Occipital lobe (tissue), 2 donors: ENCODE results near the gene FKBP15. TPM values are rescaled to one million over a fixed set of nuclear protein-coding genes. Genes with fewer than 3 reads are reported as not detected.
"Not testable (repeated sequence)": the region's sequence is repeated elsewhere in the genome, so short reads cannot be mapped to it uniquely, and the experiment has no call there.

Experiments
- DNase-seq: peaks from one replicate; lab custom pipeline; 2025; lab: John Stamatoyannopoulos, UW
- total RNA-seq: library from RNA; depleted of rRNA; stranded (reverse); fragments of >200 nt; gene quantifications from one replicate; pipeline ENCODE4 v1.2.3, GENCODE V29; 2014

FKBP15 gene, protein sequence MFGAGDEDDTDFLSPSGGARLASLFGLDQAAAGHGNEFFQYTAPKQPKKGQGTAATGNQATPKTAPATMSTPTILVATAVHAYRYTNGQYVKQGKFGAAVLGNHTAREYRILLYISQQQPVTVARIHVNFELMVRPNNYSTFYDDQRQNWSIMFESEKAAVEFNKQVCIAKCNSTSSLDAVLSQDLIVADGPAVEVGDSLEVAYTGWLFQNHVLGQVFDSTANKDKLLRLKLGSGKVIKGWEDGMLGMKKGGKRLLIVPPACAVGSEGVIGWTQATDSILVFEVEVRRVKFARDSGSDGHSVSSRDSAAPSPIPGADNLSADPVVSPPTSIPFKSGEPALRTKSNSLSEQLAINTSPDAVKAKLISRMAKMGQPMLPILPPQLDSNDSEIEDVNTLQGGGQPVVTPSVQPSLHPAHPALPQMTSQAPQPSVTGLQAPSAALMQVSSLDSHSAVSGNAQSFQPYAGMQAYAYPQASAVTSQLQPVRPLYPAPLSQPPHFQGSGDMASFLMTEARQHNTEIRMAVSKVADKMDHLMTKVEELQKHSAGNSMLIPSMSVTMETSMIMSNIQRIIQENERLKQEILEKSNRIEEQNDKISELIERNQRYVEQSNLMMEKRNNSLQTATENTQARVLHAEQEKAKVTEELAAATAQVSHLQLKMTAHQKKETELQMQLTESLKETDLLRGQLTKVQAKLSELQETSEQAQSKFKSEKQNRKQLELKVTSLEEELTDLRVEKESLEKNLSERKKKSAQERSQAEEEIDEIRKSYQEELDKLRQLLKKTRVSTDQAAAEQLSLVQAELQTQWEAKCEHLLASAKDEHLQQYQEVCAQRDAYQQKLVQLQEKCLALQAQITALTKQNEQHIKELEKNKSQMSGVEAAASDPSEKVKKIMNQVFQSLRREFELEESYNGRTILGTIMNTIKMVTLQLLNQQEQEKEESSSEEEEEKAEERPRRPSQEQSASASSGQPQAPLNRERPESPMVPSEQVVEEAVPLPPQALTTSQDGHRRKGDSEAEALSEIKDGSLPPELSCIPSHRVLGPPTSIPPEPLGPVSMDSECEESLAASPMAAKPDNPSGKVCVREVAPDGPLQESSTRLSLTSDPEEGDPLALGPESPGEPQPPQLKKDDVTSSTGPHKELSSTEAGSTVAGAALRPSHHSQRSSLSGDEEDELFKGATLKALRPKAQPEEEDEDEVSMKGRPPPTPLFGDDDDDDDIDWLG
- 22.3 TPM for total RNA-seq

DNA sequence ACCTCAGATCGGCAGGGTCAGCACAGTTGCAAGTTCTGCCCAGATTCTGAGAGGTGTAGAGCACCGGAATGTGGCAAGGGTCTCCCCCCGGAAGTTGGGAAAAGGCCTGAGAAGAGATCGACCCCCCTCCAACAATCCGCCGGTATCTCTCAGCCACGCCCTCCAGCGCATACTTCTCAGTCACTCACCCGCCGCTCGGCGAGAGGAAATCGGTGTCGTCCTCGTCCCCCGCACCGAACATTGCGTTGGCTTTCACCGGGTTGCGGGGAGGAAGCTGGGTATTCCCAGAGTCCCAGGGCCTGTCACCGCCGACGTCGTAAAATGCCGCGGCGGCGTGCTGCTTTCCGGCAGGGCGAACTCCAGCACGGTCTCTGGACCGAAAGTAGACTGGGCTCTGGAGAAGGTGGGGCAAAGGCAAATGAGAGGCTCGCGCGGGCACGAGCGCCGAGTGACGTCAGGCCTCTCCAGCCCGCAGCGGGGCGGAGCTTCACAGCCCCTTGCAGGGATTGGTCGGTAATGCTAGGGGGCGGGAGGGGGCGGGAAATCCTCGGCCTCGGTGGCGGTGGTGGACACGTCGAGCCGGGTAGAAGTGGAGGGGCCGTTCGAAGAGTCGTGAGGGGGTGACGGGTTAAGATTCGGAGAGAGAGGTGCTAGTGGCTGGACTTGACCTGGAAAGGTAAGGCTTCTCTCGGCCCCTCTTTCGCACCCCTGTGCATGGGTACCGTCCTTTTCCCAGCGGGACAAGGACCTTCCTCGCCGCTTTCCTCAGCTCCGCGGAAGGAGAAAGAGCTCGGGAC is at the start of gene FKBP15, which contains the start of gene SLC31A1:
Gene FKBP15 (minus strand): TSS at position 275 of the 797 bp plus-strand sequence. CDS start 34 bp downstream, at position 241.
Gene SLC31A1 (plus strand): TSS at position 542 of the 797 bp plus-strand sequence. CDS start 34,605 bp downstream, outside the sequence.
- peak; percentile 99 for DNase-seq

DNA sequence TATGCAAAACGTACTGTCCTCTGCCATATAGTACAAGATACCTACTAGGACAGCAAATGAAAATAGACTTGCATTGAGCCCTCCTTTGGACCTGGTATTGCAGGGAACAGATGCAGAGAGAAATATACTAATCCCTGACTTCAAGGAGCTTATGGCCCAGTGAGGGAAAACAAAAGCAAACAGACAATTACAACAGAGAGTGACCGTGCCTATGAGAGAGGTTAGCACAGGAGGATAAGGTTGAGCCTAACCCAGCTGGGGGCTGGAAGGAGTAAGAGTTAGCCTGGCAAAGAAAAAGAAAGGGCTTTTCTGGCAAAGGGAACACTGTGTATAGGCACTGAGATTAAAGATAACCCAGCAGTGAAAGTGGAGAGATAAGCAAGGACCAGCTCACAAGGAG is 48.8 kb upstream of the FKBP15 start:
- DNase-seq, result no peak

DNA sequence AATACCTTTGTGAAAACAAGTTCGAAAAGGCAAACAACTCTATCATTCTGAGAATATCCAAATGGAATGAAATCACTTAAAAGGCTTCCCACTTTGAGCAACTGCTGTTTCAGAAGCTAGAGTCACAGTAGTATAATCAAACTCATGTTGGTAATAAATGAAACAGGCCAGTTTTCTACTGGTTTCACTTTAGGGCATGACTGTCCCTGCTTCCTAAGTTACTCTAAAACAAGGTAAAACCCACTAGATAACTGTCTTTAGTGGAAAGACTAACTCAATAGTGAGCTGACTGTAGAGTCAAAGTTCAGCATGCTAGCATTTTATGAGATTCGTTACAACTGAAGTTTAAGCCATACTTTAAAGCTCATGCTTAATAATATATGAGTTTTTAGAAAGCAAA is 48.3 kb upstream of the FKBP15 start:
- DNase-seq, result no peak

DNA sequence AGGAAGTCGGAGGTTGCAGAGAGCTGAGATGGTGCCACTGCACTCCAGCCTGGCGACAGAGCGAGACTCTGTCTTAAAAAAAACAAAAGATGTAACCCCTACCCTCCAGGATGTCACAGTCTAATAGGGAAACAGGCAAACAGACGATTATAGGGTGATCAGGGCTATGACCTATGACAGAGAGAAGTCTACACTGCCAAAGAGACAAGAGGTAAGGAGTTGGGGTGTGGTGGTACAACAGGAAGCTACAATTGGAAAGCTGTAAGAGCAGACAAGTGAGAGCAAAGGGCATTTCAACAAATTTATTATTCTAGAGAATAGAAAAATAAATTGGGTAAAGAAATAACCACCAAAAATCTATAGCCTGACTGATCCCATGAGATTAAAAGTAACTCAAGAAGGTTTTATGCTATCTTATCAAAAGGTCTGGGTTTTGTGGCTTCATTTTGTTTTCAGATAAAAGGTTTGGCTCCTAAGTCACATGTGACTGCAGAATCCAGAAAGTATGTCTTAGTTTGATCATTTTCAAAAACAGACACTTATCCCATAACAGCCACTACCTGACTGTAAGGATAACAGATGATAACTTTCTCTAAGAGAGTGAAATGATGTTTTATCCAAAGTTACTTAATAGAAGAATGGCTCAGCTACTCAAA is 47.0 kb upstream of the FKBP15 start:
- no peak for DNase-seq

DNA sequence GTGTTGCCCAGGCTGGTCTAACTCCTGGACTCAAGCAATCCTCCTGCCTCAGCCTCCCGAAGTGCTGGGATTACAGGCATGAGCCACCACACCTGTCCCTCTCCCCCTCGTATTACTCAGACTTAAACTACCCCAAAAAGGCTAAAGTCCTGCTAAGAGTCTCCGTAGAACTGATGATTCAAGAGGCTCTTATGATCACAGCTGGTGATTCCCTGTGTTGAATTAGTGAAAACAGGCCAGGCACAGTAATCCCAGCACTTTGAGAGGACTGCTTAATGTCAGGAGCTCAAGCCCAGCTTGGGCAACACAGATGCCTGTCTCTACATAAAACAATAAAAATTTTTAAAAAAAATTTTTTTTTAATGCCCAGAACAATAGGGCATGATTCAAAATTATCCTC is 45.1 kb upstream of the FKBP15 start:
- no peak for DNase-seq

DNA sequence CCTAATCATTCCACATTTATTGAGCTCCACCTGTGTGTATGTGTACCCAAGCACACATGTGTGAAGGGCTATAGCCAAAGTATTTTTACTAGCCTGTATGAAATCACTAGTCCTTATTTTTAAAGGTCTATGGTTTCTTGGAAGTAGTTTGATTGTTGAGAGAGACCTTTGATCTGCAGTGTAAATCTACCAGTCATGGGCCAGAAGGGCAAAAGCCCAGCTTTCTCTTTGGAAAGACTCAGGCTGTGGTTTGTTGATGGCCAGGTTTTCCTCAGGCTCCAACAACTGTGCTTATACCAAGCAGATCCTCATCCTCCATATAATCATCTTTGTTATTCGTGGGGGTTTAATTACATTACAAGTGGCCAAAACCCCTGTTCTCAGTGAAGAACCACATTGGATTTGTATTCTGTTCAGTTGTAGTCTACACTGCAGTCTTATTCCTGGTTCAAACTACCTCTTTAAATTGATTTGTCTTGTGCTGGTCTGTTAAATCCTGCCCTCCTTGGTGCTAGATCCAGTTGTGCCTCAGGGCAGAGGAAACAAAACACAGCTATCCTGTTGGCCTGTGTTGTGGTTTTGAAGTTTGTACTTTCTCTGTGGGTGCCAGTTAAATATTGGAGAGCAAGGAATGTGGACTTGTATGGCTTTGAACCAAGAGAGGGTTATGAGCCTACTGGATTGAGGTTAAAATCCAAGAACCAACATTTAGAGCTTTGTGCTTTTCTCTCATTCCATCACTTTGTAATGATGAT is 41.0 kb upstream of the FKBP15 start:
- DNase-seq, result no peak

DNA sequence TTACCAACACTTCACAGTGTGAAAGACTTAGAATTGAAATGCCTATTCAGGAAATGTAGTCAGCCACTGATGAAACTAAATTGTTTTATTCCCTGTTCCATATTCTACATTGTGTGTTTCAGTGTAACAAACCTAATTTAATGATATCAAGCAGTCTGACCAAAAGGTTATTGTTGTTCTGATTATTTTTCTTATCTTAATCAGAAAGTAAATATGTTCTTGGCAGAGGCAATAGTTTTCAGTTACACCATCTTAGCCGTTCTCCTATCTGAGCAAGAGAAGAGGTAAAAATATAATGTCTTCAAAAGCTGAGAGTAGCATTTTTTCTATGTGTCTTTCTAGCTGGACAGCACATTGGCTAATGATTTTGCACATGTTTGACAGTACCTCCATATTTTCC is 37.2 kb upstream of the FKBP15 start:
- DNase-seq, result no peak

DNA sequence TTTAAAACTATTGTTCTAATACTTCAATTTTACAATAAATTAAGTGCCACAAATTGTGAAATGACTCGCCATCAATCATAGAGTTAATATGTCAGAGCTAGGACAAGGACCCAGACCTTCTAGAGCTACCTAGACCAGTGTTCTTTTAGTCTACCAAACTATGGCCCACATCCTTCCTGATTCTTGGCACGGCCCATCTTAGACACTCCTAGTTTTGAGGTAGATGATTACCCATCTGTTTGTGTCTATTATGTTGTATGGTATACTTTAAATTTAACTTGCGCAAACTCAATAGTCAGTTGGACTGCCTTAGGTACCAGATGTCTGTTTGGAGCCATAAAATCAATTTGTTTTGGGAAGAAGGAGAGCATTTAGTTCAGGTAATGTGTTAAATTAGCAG is 36.8 kb upstream of the FKBP15 start:
- DNase-seq, result no peak

DNA sequence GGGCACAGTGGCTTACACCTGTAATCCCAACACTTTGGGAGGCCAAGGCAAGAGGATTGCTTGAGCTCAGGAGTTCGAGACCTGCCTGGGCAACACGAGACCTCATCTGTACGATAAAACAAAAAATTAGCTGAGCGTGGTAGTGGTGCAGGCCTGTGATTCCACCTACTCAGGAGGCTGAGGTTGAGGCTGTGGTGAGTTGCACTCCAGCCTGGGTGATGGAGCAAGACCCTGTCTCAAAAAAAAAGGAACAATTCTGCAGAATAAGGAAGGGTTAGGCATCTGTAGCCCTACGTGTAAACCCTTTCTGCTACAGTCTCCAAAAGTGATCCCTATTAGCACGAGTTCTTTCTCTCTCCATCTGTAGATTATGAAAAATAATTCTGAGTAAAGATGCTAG is 34.4 kb upstream of the FKBP15 start:
- DNase-seq, result no peak

DNA sequence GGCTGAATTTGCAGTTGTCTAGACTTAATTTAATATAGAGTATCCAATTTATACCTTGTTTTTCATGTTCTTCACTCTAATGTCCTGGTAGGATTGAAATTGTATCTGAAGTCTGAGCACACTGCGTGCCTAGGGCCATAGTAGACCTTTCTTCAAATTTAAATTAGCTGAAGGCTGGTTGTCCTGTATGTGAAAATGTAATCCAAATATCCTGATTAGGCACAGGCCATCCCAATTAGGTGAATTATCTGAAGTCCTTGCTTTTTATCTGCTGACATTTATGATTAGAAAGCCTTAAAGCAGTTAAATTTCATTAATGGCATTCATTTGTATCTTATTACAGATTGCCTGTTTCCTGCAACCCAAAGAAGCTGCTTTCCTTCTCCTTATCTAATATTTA is 33.9 kb upstream of the FKBP15 start:
- DNase-seq, result no peak

DNA sequence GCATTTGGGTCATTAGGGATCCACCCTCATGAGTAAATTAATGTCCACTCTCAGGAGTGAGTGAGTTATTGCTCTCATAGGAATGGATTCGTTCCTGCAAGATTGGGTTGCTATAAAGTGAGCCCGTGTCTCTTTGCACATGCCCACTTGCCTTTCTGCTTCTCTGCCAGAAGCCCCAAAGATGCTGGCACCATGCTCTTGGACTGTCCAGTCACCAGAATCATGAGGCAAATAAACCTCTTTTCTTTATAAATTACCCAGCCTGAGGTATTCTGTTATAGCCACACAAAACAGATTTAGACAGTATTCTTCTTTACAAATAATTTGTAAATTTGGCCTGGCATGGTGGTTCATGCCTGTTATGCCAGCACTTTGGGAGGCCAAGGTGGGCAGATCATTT is 29.7 kb upstream of the FKBP15 start:
- DNase-seq, result no peak

DNA sequence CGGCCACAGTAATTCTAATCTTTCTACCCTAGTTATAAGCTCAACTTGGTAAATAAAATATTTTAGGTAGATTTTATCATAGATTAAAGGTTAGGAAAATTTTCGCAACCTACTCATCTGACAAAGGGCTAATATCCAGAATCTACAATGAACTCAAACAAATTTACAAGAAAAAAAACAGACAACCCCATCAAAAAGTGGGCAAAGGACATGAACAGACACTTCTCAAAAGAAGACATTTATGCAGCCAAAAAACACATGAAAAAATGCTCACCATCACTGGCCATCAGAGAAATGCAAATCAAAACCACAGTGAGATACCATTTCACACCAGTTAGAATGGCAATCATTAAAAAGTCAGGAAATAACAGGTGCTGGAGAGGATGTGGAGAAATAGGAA is 28.6 kb upstream of the FKBP15 start:
- not testable (repeated sequence) for DNase-seq

DNA sequence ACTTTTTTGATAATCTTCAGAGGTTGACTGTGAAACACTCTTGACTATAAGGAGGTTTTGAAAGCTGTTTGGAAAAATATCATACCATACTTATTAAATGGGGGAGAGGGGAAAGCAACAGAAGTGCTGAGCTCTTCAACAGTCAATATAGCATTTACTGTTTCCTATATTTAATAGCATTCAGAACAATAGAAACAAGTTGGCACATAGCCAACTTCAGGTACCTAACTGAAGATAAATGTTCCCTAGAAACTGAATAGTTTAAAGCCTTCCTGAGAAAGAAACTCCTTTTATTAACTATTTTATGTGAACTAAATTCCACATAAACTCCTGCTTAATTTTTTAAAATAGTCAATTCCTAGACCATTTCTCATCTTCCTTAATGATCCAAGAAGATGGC is 26.6 kb upstream of the FKBP15 start:
- no peak for DNase-seq

DNA sequence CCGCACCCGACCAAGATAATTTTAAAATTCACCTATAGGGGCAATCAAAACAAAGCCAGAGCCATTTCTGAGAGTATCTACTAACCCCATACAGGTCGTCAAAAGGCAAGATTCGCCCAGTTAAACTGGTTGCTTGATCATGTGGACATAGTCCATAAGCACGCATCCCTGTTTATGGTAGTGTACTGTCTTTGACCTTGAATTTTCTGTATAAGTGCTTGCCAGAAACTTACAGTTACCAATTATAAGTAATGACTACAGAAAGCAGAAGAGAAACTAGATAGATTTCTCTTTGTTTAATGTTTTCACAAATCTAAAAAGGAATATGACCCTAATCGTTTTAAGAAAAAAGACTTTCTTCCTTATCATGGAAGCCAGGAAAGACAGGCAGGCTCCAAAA is 25.9 kb upstream of the FKBP15 start:
- no peak for DNase-seq

DNA sequence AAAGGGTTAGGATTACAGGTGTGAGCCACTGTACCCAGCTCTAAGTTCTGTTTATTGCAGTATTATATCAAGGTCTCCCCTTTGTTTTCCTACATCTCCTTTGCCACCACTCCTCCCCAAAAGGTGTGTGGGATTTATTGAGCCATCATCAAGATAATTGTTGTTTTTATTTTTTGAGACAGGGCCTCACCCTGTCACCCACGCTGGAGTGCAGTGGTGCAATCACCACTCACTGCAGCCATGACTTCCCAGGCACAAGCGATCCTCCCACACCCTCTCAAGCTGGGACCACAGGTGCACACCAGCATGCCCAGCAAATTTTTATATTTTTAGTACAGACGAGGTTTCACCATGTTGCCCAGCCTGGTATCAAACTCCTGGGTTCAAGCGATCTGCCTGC is 24.8 kb upstream of the FKBP15 start:
- DNase-seq, result no peak

DNA sequence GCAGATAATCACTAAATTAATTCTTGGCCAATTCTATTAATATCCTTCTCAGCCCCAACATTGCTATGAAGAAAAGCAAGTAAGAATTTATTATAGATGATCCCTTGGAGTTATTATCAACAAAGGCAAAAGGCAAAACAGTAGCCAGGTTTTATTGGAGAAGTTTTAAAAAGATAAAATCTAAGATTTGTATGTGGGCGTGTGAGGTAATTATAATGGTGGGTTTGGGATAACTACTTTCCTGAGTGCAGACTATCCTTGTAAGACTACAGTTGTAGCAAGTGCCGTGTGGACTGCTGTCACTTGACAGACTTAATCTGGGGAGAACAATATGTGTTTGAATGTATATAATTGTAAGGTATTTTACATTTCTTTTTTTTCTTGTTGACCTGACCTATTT is 23.5 kb upstream of the FKBP15 start:
- no peak for DNase-seq

DNA sequence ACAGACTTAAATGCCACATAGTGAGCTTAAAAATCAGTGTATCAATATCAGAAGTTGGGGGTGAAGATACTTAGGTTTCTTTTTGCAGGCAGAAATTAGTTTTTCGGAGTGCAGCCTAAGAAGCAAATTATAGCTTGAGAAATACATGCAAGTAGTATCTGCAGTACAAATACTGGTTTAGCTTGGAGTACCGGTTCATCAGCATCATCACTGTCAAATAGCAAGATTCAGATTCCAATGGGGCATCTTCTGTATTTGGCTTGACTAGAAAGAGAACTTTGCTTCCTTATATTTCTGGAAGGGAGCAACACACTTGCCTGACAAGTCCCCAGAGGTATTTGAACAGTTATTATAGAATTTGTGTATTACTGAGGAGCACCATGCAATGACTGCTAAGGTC is 20.1 kb upstream of the FKBP15 start:
- DNase-seq, result no peak

DNA sequence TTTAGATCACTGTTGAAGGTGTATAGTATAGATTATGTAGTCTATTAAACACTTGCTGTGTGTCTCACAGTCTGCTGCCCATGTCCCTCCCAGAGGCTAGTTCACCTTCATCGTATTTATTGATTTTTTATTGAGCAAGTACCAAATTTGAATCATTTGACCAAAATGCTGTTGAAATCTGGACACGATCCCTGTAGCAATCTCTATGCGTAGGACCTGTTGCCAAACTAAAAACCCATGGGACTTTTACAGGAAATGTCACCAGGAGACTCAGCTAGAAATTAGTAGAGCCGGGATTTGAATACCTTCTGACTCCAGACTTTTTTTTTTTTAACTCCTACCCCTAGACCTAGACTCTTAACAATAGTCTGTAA is 17.8 kb upstream of the FKBP15 start:
- no peak for DNase-seq

DNA sequence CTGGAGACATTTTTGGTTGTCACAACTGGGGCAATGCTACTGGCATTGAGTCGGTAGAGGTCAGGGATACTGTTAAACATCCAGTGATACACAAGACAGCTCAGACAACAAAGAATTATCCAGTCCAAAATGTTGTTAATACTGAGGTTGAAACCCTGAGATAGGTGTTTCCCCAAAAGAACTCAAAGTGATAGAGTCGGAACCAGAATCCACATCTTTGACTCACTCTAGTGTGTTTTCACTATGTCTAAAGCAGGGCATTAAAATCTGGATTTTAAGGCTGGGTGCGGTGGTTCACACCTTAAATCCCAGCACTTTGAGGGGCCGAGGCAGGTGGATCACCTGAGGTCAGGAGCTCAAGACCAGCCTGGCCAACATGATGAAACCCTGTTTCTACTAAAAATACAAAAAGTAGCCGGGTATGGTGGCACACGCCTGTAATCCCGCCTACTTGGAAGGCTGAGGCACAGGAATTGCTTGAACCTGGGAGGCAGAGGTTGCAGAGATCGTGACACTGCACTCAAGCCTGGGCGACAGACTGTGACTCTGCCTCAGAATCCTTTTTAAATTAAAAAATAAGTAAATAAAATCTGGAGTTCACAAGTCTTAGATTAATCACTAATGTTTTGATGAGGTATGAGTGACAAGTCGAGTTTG is 17.3 kb upstream of the FKBP15 start:
- no peak for DNase-seq
